Measurements from ENCODE around the gene DCP2. TPM values are rescaled to one million over a fixed set of nuclear protein-coding genes. Genes with fewer than 3 reads are reported as not detected.

The DCP2 gene
- total RNA-seq, 1 experiment from 2014 or later, result 45.1 TPM

DNA sequence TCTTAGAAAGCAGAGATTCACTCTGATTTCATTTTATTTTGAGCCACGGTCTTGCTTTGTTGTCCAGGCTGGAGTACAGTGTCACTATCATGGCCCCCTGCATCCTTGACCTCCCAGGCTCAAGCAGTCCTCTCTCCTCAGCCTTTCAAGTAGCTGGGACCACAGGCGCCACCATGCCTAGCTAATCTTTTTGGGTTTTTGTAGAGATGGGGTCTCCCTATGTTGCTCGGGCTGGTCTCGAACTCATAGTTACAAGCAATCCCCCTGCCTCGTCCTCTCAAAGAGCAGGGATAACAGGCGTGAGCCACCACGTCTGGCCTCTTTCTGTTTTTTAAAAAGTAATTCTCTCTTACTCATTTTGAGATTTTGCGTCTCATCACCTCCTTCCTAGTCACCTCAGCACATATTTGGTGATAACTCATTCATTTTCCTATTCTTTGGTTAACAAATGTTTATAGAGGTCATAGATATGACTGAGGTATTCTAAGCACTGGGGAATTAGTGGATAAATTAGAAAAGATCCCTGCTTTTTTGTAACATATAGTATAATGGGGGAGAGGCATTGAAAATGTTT lies 10.8 kb upstream of the DCP2 start:
- no peak for DNase-seq (ENCODE audit: extremely low read depth, low read depth)

DNA sequence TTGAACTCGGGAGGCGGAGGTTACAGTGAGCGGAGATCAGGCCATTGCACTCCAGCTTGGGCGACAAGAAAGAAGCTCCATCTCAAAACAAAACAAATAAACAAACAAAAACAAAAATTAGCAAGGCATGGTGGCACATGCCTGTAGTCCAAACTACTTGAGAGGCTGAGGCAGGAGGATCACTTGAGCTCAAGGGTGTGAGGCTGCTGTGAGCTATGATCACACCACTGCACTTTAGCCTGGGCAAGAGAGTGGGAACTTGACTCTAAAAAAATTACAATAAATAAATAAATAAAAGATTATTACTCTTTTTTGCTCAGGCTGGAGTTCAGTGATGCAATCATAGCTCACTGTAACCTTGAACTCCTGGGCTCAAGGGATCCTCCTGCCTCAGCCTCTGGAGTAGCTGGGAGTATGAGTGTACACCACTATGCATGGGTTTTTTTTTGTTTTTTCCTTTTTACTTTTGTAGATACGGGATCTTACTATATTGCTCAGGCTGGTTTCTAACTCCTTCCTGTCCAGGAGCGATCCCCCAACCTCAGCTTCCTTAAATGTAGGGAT lies 9.0 kb upstream of the DCP2 start:
- no peak for DNase-seq (ENCODE audit: extremely low read depth, low read depth)

DNA sequence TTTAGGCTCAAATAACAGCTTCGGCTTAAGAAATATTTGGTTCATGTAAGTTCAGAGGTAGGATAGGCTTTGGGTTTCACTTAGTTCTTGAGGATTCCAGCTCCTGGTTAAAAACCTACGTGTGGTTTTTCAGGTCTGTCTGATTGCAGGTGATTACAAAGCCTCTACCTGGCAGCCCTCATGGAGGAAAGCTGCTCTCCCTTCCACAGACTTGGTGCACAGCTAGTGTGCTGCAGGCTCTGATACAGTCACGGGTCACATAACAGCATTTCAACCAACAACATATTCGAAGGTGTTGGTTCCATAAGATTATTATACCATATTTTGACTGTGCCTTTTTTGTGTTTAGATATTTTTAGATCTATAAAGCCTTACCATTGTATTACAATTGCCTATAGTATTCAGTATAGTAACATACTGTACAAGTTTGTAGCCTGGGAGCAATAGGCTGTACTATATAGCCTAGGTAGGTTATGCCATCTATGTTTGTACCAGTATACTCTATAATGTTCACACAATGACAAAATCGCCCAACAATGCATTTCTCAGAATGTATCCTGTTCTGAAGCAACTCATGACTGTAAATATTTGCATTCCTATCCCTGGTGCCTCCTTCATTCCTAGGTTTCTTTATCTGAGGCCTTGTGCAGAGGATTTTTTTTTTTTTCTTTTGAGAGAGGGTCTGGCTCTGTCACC lies 8.0 kb upstream of the DCP2 start:
- DNase-seq (ENCODE audit: extremely low read depth, low read depth), result no peak

DNA sequence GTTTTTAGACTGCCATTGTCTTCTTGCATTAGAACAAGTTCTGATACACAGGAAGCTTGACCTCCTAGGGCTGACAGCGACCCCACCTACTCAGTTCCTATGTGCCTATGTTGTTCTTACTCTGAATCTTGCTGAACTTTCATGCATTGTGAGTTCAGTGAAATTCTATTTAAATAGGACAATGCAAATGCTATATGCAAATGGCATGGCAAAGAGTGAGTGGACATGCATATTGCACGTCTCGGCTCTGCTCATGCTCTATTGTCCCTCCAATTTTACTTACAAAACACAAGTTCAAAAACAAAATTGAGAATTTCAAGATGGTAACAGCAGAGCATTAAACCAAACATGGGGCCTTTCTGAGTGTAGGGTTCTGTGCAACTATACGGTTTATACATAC lies 5.3 kb upstream of the DCP2 start:
- no peak for DNase-seq (ENCODE audit: extremely low read depth, low read depth)

DNA sequence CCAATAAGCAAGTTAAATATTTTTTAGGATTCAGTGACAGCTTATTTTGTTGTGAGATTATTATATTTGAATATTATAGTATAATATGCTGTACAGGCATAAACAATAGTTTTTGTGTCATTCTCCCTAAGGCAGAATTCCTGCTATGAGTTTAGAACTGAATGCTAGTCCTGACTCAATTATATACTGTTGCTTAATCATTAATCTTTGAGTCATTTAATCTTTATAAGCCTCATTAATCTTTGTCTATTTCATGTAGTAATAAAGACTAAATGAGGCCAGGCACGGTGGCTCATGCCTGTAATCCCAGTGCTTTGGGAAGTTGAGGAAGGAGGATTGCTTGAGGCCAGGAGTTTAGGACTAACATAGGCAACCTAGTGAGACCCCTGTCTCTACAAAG lies 3.6 kb upstream of the DCP2 start:
- no peak for DNase-seq (ENCODE audit: extremely low read depth, low read depth)

DNA sequence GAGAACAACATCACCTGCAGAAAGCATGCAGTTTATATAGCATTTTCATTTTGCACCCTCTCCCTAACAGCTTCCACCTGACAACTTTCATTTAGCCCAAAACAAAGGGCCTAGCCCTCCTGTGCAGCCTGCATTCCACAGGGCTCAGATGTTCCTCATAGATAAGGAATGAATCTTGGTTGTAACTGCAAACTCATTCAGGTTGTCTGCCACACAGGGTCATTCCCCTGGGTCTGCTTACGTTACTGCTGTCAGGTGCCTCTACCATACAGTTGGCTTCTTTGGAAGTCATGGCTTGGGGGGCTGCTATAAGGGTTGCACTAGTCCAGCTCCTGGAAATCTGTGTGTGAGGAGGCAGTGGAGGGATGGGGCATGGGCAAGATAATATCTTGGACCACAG lies 2.7 kb upstream of the DCP2 start:
- DNase-seq (ENCODE audit: extremely low read depth, low read depth), result no peak

DNA sequence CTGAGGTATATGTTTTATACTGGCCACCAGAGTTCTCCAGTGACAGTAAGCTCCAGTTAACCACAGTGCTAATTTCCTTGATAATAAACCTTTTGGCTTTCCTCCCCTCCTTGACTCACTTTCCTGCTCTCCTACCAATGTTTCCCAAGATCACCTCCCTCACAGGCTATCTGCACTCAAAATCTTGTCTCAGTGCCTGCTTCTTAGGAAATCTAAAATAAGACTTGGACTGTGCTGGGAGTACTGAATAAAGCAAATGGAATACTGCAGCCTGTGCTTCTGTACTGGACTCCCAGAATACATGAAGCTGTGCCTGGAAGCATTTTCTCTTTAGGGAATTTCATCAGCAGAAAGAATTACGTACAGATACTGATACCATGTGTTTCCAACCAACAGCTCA lies 1.7 kb upstream of the DCP2 start:
- no peak for DNase-seq (ENCODE audit: extremely low read depth, low read depth)

DNA sequence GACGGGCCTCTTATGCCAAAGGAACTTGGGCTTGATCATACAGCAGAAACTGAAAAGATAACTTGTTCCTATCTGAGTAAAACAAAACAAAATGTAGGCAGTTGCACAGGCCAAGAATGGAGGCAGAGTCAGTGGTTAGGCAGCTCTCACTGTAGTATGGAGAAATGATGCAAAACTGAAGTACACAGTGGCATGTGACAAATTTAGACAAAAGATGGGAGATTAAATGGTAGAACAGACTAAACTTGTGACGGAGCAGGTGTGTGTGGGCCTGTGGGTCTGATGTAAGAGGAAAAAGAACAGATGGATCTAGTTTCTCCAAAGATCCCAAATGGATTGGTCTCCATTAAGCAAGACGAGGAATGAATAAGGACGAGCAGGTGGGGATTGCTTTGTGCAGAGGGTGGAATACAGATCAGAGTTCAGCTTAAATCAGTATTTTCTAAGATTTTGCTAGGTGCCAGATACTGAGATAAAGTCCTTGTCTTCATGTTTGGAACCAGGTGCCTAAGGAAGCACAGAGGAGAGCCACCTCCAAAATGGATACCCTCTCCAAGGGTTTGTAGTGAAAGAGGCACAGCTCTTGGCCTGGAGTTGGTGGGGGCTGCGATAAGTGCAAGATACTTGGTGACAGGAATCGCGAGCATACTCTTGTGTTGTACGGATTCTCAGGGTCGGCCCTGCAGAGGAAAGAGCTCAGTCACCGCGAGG lies 722 bp upstream of the DCP2 start:
- no peak for DNase-seq (ENCODE audit: extremely low read depth, low read depth)

DNA sequence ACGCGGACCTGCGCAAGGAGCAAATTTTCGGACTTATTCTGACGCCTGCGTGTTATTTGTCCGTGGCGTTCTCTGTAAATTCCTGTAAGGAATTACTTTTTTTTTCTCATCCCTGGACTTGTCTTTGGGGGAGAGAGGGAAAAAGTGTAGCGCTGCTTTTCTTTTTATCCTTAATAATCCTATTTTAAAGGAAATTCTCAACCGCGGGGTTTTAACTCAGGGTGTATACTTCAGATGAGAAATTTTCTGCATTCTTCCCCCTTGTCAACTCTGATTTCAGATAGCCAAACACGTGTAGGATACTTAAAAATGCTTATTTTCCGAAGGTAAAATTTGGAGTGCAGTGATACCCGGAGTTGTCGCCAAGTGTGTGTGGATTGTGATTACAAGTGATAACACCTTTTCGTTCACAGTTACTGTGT lies 853 bp downstream of the DCP2 start:
- no peak for DNase-seq (ENCODE audit: extremely low read depth, low read depth)

DNA sequence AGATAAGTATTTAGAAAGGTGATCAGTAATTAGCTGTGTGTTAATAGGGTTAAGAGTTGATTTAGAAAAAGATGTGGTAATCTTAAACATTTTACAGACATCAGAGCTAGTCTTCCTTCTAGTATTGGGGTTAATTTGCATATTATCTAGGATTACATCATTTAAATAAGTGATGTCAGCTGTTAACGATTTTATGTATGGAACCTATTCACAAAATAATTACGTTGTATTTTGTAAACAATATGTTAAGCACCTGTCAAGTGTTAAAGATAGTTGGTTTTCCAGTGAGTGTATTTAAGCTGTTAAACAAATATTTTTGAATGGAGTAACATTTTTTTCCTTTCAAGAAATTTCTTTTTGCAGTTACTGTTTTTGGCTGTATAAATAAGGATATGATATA lies 2.2 kb downstream of the DCP2 start:
- no peak for DNase-seq (ENCODE audit: extremely low read depth, low read depth)

DNA sequence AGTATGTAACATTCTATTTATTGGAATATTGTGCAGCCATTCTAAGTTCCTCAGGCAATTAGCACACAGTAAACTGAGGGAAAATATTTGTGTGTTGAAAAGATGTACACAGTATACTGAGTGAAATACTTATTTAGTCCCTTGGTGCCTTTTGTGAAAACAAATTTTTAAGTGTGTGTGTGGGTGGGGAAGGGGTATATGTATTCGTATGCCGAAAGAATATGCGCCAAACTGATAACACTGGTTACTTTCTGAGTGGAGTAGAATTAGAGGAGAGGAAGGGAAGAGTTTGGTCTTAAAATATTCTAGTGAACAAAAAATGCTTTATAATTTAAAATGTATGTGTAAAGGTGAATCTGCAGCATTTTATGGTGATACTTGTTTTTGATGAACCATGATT lies 3.1 kb downstream of the DCP2 start:
- no peak for DNase-seq (ENCODE audit: extremely low read depth, low read depth)

DNA sequence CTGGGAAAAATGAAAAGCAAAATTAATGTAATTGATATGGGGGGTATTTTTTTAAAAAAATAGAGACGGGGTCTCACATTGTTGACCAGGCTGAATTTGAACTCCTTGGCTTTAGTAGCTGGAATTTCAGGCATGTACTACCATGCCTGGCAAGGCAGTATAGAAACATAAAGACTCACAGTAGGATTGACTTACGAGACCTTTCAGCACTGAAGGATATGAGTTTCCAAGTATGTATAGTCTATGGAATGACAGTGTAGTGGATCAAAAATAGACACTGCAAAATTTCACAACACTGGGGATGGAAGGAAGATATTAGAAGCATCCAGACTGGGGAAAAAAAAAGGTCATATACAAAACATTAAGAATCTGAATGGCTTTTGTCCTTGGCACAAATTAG lies 6.8 kb downstream of the DCP2 start:
- DNase-seq (ENCODE audit: extremely low read depth, low read depth), result no peak

DNA sequence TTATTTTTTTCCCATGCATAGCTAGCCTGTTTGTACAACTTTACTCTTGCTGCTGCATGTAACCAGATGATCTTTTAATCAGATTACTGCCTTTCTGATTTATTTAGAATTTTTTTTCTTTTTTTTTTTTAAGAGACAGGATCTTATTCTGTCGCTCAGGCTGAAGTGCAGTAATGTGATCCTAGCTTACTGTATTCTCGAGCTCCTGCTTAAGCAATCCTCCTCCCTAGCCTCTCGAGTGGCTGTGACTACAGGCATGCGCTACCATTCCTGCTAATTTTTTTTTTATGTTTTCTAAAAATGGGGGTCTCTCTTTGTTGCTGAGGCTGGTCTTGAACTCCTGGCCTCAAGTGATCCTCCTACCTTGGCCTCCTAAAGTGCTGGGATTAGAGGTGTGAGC lies 9.6 kb downstream of the DCP2 start:
- DNase-seq (ENCODE audit: extremely low read depth, low read depth), result no peak

DNA sequence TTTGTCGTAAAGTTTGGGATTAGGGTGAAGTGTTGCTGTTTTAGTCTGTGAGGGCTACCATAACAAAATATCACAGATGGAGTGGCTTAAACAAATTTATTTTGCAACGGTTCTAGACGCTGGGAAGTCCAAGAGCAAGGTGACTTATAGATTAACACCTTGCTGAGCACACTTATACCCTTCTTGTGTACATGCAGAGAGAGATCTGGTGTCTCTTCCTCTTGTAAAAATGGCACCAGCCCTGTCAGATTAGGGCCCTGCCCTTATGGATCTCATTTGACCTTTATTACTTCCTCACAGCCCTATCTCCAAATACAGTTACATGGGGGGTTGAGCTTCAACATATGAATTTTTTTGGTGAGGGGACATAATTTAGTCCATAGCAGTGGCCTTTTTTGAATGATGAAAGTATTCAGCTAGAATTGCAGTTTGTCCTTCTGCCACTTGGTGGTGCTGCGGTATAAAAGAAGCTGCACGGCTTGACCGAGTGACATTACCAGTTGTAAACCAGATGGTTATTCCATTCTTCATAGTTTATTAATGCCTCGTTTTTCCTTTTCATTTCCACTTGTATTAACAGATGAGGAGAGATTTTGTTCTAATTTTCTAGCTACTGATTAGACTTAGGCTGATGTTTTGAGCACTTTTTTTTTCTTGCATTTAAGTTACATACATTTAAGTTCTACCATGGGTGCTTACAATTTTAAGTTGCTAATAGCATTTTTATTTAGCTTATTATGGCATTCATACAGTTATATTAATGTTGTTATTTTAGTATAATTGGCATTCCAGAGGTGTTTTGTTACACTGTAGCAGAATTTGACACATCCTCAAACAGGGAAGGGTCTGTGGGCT lies 19.4 kb downstream of the DCP2 start:
- peak; percentile 66 for DNase-seq (ENCODE audit: extremely low read depth, low read depth)

DNA sequence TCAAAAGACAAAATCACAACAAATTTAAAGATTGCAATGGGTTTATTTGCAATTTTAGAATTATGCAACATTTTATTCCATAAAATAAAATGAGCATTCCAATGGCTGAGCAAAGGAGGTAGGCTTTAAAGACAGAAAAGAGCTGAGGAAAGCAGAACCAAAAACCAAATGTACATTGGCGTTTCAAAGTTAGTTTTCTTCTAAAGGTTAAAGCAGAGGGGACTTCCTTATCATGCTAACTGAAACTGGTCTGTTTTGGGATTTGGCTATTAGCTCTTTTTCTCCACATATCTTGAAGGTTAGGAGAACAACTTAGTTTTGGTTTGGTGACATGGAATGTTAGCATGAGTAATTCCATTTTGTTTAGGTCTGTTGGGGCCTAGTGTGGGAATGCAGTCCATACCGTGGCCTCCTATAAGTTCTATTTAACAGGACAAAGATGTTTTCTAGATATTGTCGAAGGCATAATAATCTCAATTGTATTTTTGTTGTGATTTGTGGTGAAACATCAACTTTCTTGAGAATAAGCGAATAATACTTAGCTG lies 20.3 kb downstream of the DCP2 start:
- DNase-seq (ENCODE audit: extremely low read depth, low read depth), result no peak

DNA sequence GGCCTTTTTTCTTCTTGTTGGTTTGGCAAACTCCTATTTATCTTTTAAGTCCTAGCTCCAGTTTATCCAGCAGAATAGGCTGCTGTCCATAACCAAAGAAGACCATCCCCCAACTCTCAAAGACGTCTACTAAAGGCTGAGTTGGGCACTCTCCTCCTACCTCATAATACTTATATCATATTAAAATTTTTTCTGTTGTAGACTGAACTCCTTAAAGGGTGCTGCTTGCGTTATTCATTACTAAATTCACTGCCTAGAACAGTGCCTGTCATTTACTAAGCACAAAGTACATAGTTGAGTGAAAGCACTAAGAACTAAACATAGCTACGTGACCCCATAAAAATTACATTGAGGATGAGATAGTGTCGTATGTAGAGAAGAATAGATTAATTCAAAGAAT lies 21.7 kb downstream of the DCP2 start:
- DNase-seq (ENCODE audit: extremely low read depth, low read depth), result no peak

DNA sequence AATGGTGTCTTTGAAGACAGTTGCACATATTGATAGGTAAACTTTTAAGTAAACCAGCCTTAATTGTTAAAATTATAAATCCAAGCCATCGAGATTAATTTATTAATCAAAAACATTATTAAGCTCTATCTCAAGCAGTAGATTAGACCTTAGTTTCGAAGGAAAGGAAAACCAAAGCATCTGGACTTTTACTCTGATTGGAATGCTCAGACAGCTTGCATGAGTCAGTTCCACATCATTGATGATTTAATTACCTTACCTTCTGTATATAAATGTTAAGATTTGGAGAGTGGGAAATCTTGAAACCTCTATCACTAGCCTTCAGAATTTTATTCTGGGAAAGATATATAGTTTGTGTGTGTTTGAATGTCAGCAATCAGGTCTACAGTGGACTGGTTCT lies 23.9 kb downstream of the DCP2 start:
- no peak for DNase-seq (ENCODE audit: extremely low read depth, low read depth)

DNA sequence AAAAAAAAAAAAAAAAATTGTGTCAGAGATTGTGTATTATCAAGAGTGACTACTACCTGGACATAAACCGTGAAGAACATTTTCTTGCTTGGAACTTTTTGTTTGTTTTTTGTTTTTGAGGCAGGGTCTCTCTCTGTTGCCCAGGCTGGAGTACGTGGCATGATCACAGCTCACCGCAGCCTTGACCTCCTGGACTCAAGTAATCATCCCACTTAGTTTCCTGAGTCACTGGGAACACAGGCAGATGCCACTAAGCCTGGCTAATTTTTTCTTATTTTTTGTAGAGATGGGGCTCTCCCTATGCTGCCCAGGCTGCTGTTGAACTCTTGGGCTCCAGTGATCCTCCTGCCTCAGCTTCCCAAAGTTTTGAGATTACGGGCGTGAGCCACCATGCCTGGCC lies 25.8 kb downstream of the DCP2 start:
- DNase-seq (ENCODE audit: extremely low read depth, low read depth), result no peak

DNA sequence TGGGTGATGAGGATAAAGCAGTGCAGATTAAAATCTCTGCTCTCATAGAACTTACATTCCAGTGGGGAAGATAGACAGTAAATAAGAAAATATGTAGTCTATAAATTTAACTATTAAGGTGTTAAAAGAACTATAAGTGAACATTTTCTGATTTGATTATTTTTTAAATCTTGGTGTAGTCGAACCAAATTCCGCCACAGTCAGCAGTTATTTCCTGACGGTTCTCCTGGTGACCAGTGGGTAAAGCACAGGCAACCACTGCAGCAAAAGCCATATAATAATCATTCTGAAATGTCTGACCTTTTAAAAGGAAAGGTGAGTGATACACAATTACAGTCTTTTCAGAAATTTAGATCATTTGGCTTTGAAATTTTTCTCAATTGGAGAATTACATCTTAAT lies 27.2 kb downstream of the DCP2 start:
- DNase-seq (ENCODE audit: extremely low read depth, low read depth), result no peak

DNA sequence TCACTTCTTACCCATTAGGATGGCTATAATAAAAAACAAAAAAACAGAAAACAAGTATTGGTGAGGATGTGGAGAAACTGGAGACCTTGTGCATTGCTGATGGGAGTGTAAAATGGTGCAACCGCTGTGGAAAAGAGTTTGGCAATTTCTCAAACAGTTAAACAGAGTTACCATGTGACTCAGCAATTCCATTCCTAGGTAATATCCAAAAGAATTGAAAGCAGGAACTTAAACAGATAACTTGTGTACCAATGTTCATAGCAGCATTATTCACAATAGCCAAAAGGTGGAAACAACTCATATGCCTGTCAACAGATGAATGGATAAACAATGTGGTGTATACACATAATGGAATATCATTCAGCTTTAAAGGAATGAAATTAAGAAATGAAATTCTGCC lies 28.9 kb downstream of the DCP2 start:
- no peak for DNase-seq (ENCODE audit: extremely low read depth, low read depth)

All from NCI-H460 (cell line).